IMR-90 (cell line): ENCODE data around the gene PHF21A. TPM values are rescaled to one million over a fixed set of nuclear protein-coding genes. Genes with fewer than 3 reads are reported as not detected.

ENCODE experiments used
- ATAC-seq: fragments of 200-7000 bp; cut with Tn5 transposase; 2 replicates; pipeline ENCODE4 v1.9.1; 2020; ENCODE audit warnings: low read depth, mild to moderate bottlenecking, moderate library complexity
- BruUV-seq: library from RNA; stranded (reverse); fragments of 400-500 nt; replicated peaks from 2 replicates; lab custom pipeline; 2021; lab: Mats Ljungman, UMichigan
- CTCF ChIA-PET: fragments of 300-600 bp; formaldehyde crosslinking; extraction: SDS; loops from one replicate; lab custom pipeline; 2021; ENCODE audit warnings: antibody characterized with exemption; lab: Yijun Ruan, JAX
- POLR2A ChIA-PET: fragments of 300-600 bp; sonication (Branson Sonifier 250); formaldehyde crosslinking; loops from one replicate; lab custom pipeline; 2022; ENCODE audit warnings: antibody characterized with exemption; ENCODE audit not compliant: unreplicated experiment; lab: Charles Lee
- DNase-seq: peaks from one replicate; pipeline ENCODE4 v3.0.0; 2013
- H2AFZ ChIP-seq: replicated peaks from 2 replicates; pipeline ENCODE3; 2013; ENCODE audit warnings: low read length, mild to moderate bottlenecking; ENCODE audit not compliant: poor library complexity
- H2AK5ac ChIP-seq: 2 replicates; pipeline ENCODE4 v1.6.1; 2013; ENCODE audit warnings: low read depth, low read length, inconsistent platforms
- H2AK9ac ChIP-seq: replicated peaks from 2 replicates; pipeline ENCODE3; 2013; ENCODE audit warnings: mild to moderate bottlenecking, low read depth, low read length, moderate library complexity; ENCODE audit not compliant: poor library complexity
- H2BK120ac ChIP-seq: 2 replicates; pipeline ENCODE4 v1.6.1; 2013; ENCODE audit warnings: low read depth, low read length, inconsistent platforms
- H2BK15ac ChIP-seq: 3 replicates; pipeline ENCODE4 v1.6.1; 2013; ENCODE audit warnings: low read depth, low read length, inconsistent platforms
- H2BK20ac ChIP-seq: 2 replicates; pipeline ENCODE4 v1.6.1; 2013; ENCODE audit warnings: low read depth, mild to moderate bottlenecking, inconsistent platforms, low read length, moderate library complexity
- H2BK5ac ChIP-seq: 2 replicates; pipeline ENCODE4 v1.6.1; 2013; ENCODE audit warnings: mild to moderate bottlenecking, low read depth, low read length, inconsistent platforms; ENCODE audit not compliant: poor library complexity, severe bottlenecking
- H3K14ac ChIP-seq: replicated peaks from 2 replicates; pipeline ENCODE4 v1.6.1; 2013; ENCODE audit warnings: low read depth, low read length, inconsistent platforms
- H3K18ac ChIP-seq: 2 replicates; pipeline ENCODE4 v1.6.1; 2013; ENCODE audit warnings: low read depth, low read length, control low read depth
- H3K23ac ChIP-seq: 2 replicates; pipeline ENCODE4 v1.6.1; 2013; ENCODE audit warnings: low read depth, low read length, inconsistent platforms
- H3K27ac ChIP-seq: 2 replicates; pipeline ENCODE4 v1.5.1; 2013; ENCODE audit warnings: mild to moderate bottlenecking, control low read depth, low read length; ENCODE audit not compliant: insufficient read depth
- H3K27me3 ChIP-seq: 2 replicates; pipeline ENCODE4 v1.6.1; 2013; ENCODE audit warnings: low read length; ENCODE audit not compliant: control insufficient read depth, insufficient read depth
- H3K36me3 ChIP-seq: 2 replicates; pipeline ENCODE4 v1.6.1; 2013; ENCODE audit warnings: low read length, mixed read lengths; ENCODE audit not compliant: control insufficient read depth, insufficient read depth
- H3K4ac ChIP-seq: 2 replicates; pipeline ENCODE4 v1.6.1; 2013; ENCODE audit warnings: low read depth, low read length, inconsistent platforms
- H3K4me1 ChIP-seq: 2 replicates; pipeline ENCODE4 v1.6.1; 2013; ENCODE audit warnings: low read length, mixed read lengths; ENCODE audit not compliant: control insufficient read depth, insufficient read depth
- H3K4me2 ChIP-seq: 2 replicates; pipeline ENCODE4 v1.6.1; 2013; ENCODE audit warnings: low read depth, mild to moderate bottlenecking, control low read depth, low read length, moderate library complexity
- H3K4me3 ChIP-seq: 2 replicates; pipeline ENCODE4 v1.5.1; 2013; ENCODE audit warnings: low read depth, mild to moderate bottlenecking, control low read depth, low read length, moderate library complexity; ENCODE audit not compliant: insufficient read depth
- H3K56ac ChIP-seq: 2 replicates; pipeline ENCODE4 v1.6.1; 2013; ENCODE audit warnings: low read length, inconsistent platforms; ENCODE audit not compliant: insufficient read depth; ENCODE audit errors: extremely low read depth
- H3K79me1 ChIP-seq, 2 experiments: 2 replicates each; pipeline ENCODE4 v1.6.1; 2013; ENCODE audit warnings: low read length in 2 of 2, inconsistent platforms in 1 of 2, low read depth in 1 of 2
- H3K9ac ChIP-seq: 2 replicates; pipeline ENCODE4 v1.6.1; 2013; ENCODE audit warnings: low read depth, low read length, control low read depth
- H3K9me1 ChIP-seq: 2 replicates; pipeline ENCODE4 v1.6.1; 2013; ENCODE audit warnings: low read length, inconsistent platforms; ENCODE audit not compliant: insufficient read depth
- H3K9me3 ChIP-seq: 2 replicates; pipeline ENCODE4 v1.6.1; 2013; ENCODE audit warnings: low read length; ENCODE audit not compliant: control insufficient read depth, insufficient read depth
- H4K20me1 ChIP-seq: 2 replicates; pipeline ENCODE4 v1.6.1; 2013; ENCODE audit warnings: low read length, inconsistent platforms; ENCODE audit not compliant: insufficient read depth
- H4K5ac ChIP-seq: 2 replicates; pipeline ENCODE4 v1.6.1; 2013; ENCODE audit warnings: mild to moderate bottlenecking, low read depth, low read length, control low read depth
- H4K8ac ChIP-seq, 2 experiments: 2 replicates each; pipeline ENCODE4 v1.6.1; 2013; ENCODE audit warnings: low read depth in 2 of 2, low read length in 2 of 2, control low read depth in 1 of 2, inconsistent platforms in 1 of 2
- H4K91ac ChIP-seq: 2 replicates; pipeline ENCODE4 v1.6.1; 2013; ENCODE audit warnings: low read depth, low read length, inconsistent platforms; ENCODE audit not compliant: insufficient read depth
- FOS ChIP-seq: fragments of 150-350 bp; IDR thresholded peaks from 2 replicates; pipeline ENCODE4 v1.6.1; 2016; ENCODE audit warnings: low read depth, low read length
- MXI1 ChIP-seq: IDR thresholded peaks from 2 replicates; pipeline ENCODE4 v1.6.1; 2012; ENCODE audit warnings: low read depth, mild to moderate bottlenecking, low read length, moderate library complexity, borderline replicate concordance
- RCOR1 ChIP-seq: IDR thresholded peaks from 2 replicates; pipeline ENCODE4 v1.6.1; 2012; ENCODE audit warnings: mild to moderate bottlenecking, low read length, improper control_type of control experiment; ENCODE audit not compliant: insufficient replicate concordance
- WGBS, 2 experiments: methylation state at CpG; one replicate each; pipeline versions ENCODE4 v1.1.5 to v1.1.7; 2013; ENCODE audit warnings: missing lambda C conversion rate in 2 of 2; ENCODE audit not compliant: insufficient read length in 1 of 2; ENCODE audit errors: extremely low coverage in 2 of 2; 5-methylcytosine and 5-hydroxymethylcytosine counted together
- dilution Hi-C: fragments of 300-500 bp; cut with HindIII; formaldehyde crosslinking; loops from one replicate; pipeline ENCODE4 v1.14.3; 2018; ENCODE audit warnings: low sequenced_read_pairs; ENCODE audit not compliant: unreplicated experiment
- in situ Hi-C: fragments of 300-500 bp; cut with MboI; formaldehyde crosslinking; loops from 3 replicates; pipeline ENCODE4 v1.14.3; 2019; ENCODE audit warnings: low sequenced_read_pairs, inconsistent platforms, mixed read lengths
- intact Hi-C: fragments of 100-400 bp; cut with micrococcal nuclease; formaldehyde crosslinking; loops from 2 replicates; pipeline ENCODE4 v1.10.0; 2022
- polyA plus RNA-seq, 3 experiments: library from polyadenylated mRNA; depleted of rRNA; stranded (reverse); fragments of >200 nt; gene quantifications; 2 replicates each; pipeline ENCODE4 v1.2.3, GENCODE V29; 2012; ENCODE audit warnings: low replicate concordance in 1 of 3
- total RNA-seq: library from RNA; depleted of rRNA; stranded (reverse); fragments of >200 nt; gene quantifications from 2 replicates; pipeline ENCODE4 v1.2.3, GENCODE V29; 2012

The PHF21A gene
- total and polyA plus RNA-seq, 2 of the 4 experiments (the other 2 are of a cell fraction), result 9.0 to 20.6 TPM

DNA sequence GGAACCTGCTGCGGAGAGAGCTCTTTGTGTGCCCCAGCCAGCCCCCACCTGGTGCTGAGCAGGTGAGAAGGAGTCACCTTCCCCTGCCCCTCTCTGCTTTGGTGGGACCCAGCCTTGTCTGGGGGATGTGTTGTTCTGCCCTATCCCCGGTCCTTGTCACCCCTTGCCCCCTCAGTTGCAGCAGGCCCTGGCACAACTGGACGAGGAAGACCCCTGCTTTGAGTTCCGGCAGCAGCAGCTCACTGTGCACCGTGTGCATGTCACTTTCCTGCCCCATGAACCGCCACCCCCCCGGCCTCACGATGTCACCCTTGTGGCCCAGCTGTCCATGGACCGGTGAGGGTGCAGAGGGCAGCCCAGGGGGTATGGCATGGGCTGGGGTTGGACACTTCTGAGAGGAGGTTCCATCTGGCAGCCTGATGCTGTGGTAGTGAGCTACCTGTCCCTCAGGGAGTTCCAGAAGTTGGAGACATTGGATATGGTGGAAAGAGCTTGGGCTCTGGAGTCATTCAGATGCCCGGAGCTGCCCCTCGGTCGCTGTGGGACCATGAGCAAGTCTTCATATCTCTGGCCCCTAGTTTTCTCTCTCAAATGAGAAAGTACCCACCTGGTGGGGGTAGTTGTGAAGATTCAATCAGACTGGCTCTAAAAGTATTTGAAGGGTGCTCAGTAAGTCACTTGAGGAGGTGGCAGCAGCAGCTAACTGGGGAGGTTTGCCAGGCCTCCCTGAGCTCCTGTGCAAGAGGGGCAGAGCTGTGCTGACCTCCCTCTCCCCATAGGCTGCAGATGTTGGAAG is 194.5 kb downstream of the PHF21A start (continued):
- no peak for TF ChIP-seq MXI1

DNA sequence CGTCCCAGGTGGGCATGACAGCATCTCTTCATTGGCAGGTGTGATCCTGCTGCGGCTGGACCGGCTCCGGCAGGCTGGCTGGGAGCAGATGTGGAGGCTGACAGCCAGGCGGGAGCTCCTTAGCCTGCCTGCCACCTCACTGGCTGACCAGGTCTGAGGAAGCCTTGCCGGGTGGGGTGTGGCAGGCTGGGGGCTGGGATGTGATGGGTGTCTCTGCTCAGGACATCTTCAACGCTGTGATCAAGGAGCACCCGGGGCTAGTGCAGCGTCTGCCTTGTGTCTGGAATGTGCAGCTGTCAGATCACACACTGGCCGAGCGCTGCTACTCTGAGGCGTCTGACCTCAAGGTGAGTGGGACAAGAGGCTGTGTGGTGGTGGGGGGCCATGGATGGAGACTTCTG is 195.3 kb downstream of the PHF21A start:
- Histone ChIP-seq H3K4ac (no peak overlapping the region), H4K8ac (no peak overlapping the region), H4K5ac (no peak overlapping the region), H3K4me1 (no peaks in the 10 kb centered on the region; the same call in 1 of the 2 replicates), H2BK15ac (no peak overlapping the region), H3K18ac (no peak overlapping the region), H4K20me1 (peaks cover 7% of the 10 kb centered on the region), H3K56ac (no peak overlapping the region), H2AFZ (no peak overlapping the region), H3K14ac (no peak overlapping the region), H3K9ac (no peak overlapping the region), H3K79me1 (no peaks in the 10 kb centered on the region), H3K9me3 (no peaks in the 10 kb centered on the region), H4K91ac (no peak overlapping the region), H3K4me2 (no peak overlapping the region), H3K27me3 (peaks cover 46% of the 10 kb centered on the region), H2BK120ac (no peak overlapping the region), H2BK20ac (no peak overlapping the region), H3K4me3 (no peak overlapping the region), H2BK5ac (no peak overlapping the region), H3K9me1 (no peaks in the 10 kb centered on the region), H2AK5ac (no peak overlapping the region), H3K36me3 (peaks cover 4% of the 10 kb centered on the region; the same call in 1 of the 2 replicates), H3K23ac (no peak overlapping the region), H3K27ac (no peak overlapping the region), H2AK9ac (no peak overlapping the region)
- no peak for ATAC-seq
- 48% methylated on average over 4 of the region's 12 CpGs; no CpG with 5 or more reads in 1 of the 2 experiments for WGBS, 2 experiments
- dilution Hi-C loops, result no loop called here
- in situ Hi-C loops, result no loop called here
- ChIA-PET CTCF (no interaction called here), POLR2A (interaction anchor here (0.6 kb wide), 1 partner anchor 11 kb away, joined by 3 read pairs; no protein-coding TSS in a partner anchor)
- BruUV-seq, result no TSS peak
- intact Hi-C loops, result no loop called here
- no peak for TF ChIP-seq RCOR1
- TF ChIP-seq FOS, result no peak
- no peak for DNase-seq
